ENCODE results near the gene AGK.

AGK gene

GRCh38 chr7:141590666-141591065, 39.5 kb downstream of the AGK start:
- in situ Hi-C loops (cut with HindIII; ENCODE audit: low sequenced_read_pairs): no loop called here
- no peak overlapping the region for H3K4me3 ChIP-seq (ENCODE audit: low read depth, low read length)
- TF ChIP-seq, protein P1, sequence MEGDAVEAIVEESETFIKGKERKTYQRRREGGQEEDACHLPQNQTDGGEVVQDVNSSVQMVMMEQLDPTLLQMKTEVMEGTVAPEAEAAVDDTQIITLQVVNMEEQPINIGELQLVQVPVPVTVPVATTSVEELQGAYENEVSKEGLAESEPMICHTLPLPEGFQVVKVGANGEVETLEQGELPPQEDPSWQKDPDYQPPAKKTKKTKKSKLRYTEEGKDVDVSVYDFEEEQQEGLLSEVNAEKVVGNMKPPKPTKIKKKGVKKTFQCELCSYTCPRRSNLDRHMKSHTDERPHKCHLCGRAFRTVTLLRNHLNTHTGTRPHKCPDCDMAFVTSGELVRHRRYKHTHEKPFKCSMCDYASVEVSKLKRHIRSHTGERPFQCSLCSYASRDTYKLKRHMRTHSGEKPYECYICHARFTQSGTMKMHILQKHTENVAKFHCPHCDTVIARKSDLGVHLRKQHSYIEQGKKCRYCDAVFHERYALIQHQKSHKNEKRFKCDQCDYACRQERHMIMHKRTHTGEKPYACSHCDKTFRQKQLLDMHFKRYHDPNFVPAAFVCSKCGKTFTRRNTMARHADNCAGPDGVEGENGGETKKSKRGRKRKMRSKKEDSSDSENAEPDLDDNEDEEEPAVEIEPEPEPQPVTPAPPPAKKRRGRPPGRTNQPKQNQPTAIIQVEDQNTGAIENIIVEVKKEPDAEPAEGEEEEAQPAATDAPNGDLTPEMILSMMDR (IDR thresholded peaks at IDR 0.05; ENCODE audit: low read depth, low read length, missing control alignments): no peak
- no peak for DNase-seq (ENCODE audit: low read depth)

- in situ Hi-C loops (cut with HindIII; ENCODE audit: low sequenced_read_pairs): no loop called here
- TF ChIP-seq, protein P1 (IDR thresholded peaks at IDR 0.05; ENCODE audit: low read depth, low read length, missing control alignments): no peak
- no peak overlapping the region for H3K4me3 ChIP-seq (ENCODE audit: low read depth, low read length)
- DNase-seq (ENCODE audit: low read depth): no peak
Measured at GRCh38 chr7:141593134-141593533, 41.9 kb downstream of the AGK start.

- TF ChIP-seq, protein P1 (IDR thresholded peaks at IDR 0.05; ENCODE audit: low read depth, low read length, missing control alignments): no peak
- DNase-seq (ENCODE audit: low read depth): no peak
- H3K4me3 ChIP-seq (ENCODE audit: low read depth, low read length): no peak overlapping the region
- in situ Hi-C loops (cut with HindIII; ENCODE audit: low sequenced_read_pairs): no loop called here
Measured at GRCh38 chr7:141597966-141598365, 46.8 kb downstream of the AGK start.

GRCh38 chr7:141598408-141598807, 47.2 kb downstream of the AGK start:
- no peak for DNase-seq (ENCODE audit: low read depth)
- TF ChIP-seq, protein P1 (IDR thresholded peaks at IDR 0.05; ENCODE audit: low read depth, low read length, missing control alignments): no peak
- no peak overlapping the region for H3K4me3 ChIP-seq (ENCODE audit: low read depth, low read length)
- in situ Hi-C loops (cut with HindIII; ENCODE audit: low sequenced_read_pairs): no loop called here

- H3K4me3 ChIP-seq (ENCODE audit: low read depth, low read length): no peak overlapping the region
- in situ Hi-C loops (cut with HindIII; ENCODE audit: low sequenced_read_pairs): no loop called here
- TF ChIP-seq, protein P1 (IDR thresholded peaks at IDR 0.05; ENCODE audit: low read depth, low read length, missing control alignments): no peak
Measured at GRCh38 chr7:141600168-141601006, 49.2 kb downstream of the AGK start.

GRCh38 chr7:141609576-141609975, 58.4 kb downstream of the AGK start:
- DNase-seq (ENCODE audit: low read depth): no peak
- in situ Hi-C loops (cut with HindIII; ENCODE audit: low sequenced_read_pairs): no loop called here
- TF ChIP-seq, protein P1 (IDR thresholded peaks at IDR 0.05; ENCODE audit: low read depth, low read length, missing control alignments): no peak
- H3K4me3 ChIP-seq (ENCODE audit: low read depth, low read length): no peak overlapping the region

More at GRCh38 chr7:141600168-141601006, 49.2 kb downstream of the AGK start:
- DNase-seq (ENCODE audit: low read depth): no peak

Data from astrocyte of the cerebellum (primary cell).